DMS 273 (cell line): ENCODE data around the gene XYLT1.
A peak's percentile ranks its signal among the peaks of the same experiment; 100 is the strongest.

ENCODE experiments used
- DNase-seq: peaks from one replicate; lab custom pipeline; 2025; ENCODE audit not compliant: unreplicated experiment; lab: John Stamatoyannopoulos, UW

Gene XYLT1

GRCh38 chr16:17237350-17237944 is 233.3 kb downstream of the XYLT1 start:
- DNase-seq = peak; percentile 10

GRCh38 chr16:17235147-17235815 is 235.5 kb downstream of the XYLT1 start:
- no peak for DNase-seq

GRCh38 chr16:17233318-17234002 is 237.3 kb downstream of the XYLT1 start:
- no peak for DNase-seq

- DNase-seq = no peak
Observed at GRCh38 chr16:17232487-17232886, 238.3 kb downstream of the XYLT1 start.

GRCh38 chr16:17231972-17232371 is 238.8 kb downstream of the XYLT1 start:
- no peak for DNase-seq

GRCh38 chr16:17230932-17231581 is 239.7 kb downstream of the XYLT1 start:
- DNase-seq = no peak

- no peak for DNase-seq
Observed at GRCh38 chr16:17229766-17230165, 241.0 kb downstream of the XYLT1 start.

- DNase-seq = peak; percentile 11
Observed at GRCh38 chr16:17229131-17229530, 241.6 kb downstream of the XYLT1 start.

GRCh38 chr16:17228708-17229055 is 242.1 kb downstream of the XYLT1 start:
- no peak for DNase-seq

GRCh38 chr16:17228048-17228707 is 242.6 kb downstream of the XYLT1 start:
- peak; percentile 16 for DNase-seq

- DNase-seq = no peak
Observed at GRCh38 chr16:17227278-17227677, 243.5 kb downstream of the XYLT1 start.

- no peak for DNase-seq
Observed at GRCh38 chr16:17225541-17225940, 245.2 kb downstream of the XYLT1 start.

GRCh38 chr16:17224879-17225281 is 245.9 kb downstream of the XYLT1 start:
- peak; percentile 98 for DNase-seq

- peak; percentile 88 for DNase-seq
Observed at GRCh38 chr16:17224350-17224749, 246.4 kb downstream of the XYLT1 start.

- peak; percentile 44 for DNase-seq
Observed at GRCh38 chr16:17223576-17223975, 247.2 kb downstream of the XYLT1 start.

GRCh38 chr16:17222871-17223401 is 247.8 kb downstream of the XYLT1 start:
- DNase-seq = peak; percentile 44

GRCh38 chr16:17219991-17220390 is 250.8 kb downstream of the XYLT1 start:
- peak; percentile 12 for DNase-seq

- no peak for DNase-seq
Observed at GRCh38 chr16:17215936-17216335, 254.8 kb downstream of the XYLT1 start.

- no peak for DNase-seq
Observed at GRCh38 chr16:17215306-17215705, 255.5 kb downstream of the XYLT1 start.

GRCh38 chr16:17213974-17214373 is 256.8 kb downstream of the XYLT1 start:
- DNase-seq = no peak

GRCh38 chr16:17213025-17213424 is 257.7 kb downstream of the XYLT1 start:
- DNase-seq = no peak
